ENCODE data around the gene RAB4A.

The RAB4A gene

GRCh38 chr1:229229137-229229720, 41.7 kb upstream of the RAB4A start:
- Histone ChIP-seq H2AK5ac (ENCODE audit: low read length) (peak overlapping the region; percentile 83), H3K36me3 (ENCODE audit: control insufficient read depth in 1 of 2, insufficient read depth in 2 of 2, low read length in 2 of 2) (no peaks in the 10 kb centered on the region), H3K9ac (ENCODE audit: low read length) (no peak overlapping the region), H3K14ac (ENCODE audit: low read length) (peak overlapping the region; percentile 90), H4K91ac (ENCODE audit: low read depth, low read length) (peak overlapping the region; percentile 98), H2AFZ (ENCODE audit: insufficient read depth, low read length, poor library complexity) (peak overlapping the region; percentile 85), H3K4me2 (ENCODE audit: low read length) (peak overlapping the region; percentile 37), H3K18ac (ENCODE audit: low read length) (peak overlapping the region; percentile 83), H3K79me2 (ENCODE audit: control insufficient read depth, insufficient read depth, low read length, poor library complexity) (peaks cover 8% of the 10 kb centered on the region), H3K79me1 (ENCODE audit: low read length) (peaks cover 56% of the 10 kb centered on the region), H4K8ac (ENCODE audit: low read depth, low read length) (peak overlapping the region; percentile 87), H3K9me3 (ENCODE audit: insufficient read depth, low read depth, low read length) (no peaks in the 10 kb centered on the region), H3K27ac (ENCODE audit: low read depth, low read length) (peak overlapping the region; percentile 99), H2BK5ac (ENCODE audit: low read depth, low read length, poor library complexity) (peak overlapping the region; percentile 94), H3K23ac (ENCODE audit: low read length) (no peak overlapping the region), H3K27me3 (ENCODE audit: insufficient read depth, low read length) (no peaks in the 10 kb centered on the region), H2BK12ac (ENCODE audit: low read length) (peak overlapping the region; percentile 86), H4K12ac (ENCODE audit: low read depth, low read length) (peak overlapping the region; percentile 57), H3K4me3 (ENCODE audit: low read depth, low read length) (no peak overlapping the region), H2BK120ac (ENCODE audit: insufficient read depth, low read length, poor library complexity) (peak overlapping the region; percentile 82), H3K4ac (ENCODE audit: low read depth, low read length) (peak overlapping the region; percentile 78), H3K4me1 (ENCODE audit: control insufficient read depth in 1 of 2, insufficient read depth in 2 of 2, low read length in 2 of 2) (peaks cover 25 to 56% of the 10 kb centered on the region in 2 experiments)
- WGBS (ENCODE audit: extremely low coverage, insufficient coverage, insufficient read length): no CpG with 5 or more reads among the region's 7 CpGs
- peak; percentile 97 to 98 for DNase-seq

- Histone ChIP-seq H2AK5ac (ENCODE audit: low read length) (peak overlapping the region; percentile 83), H3K4me3 (ENCODE audit: low read depth, low read length) (no peak overlapping the region), H3K79me1 (ENCODE audit: low read length) (peaks cover 56% of the 10 kb centered on the region), H3K27me3 (ENCODE audit: insufficient read depth, low read length) (no peaks in the 10 kb centered on the region), H2BK12ac (ENCODE audit: low read length) (peak overlapping the region; percentile 86), H3K27ac (ENCODE audit: low read depth, low read length) (peak overlapping the region; percentile 99), H2AFZ (ENCODE audit: insufficient read depth, low read length, poor library complexity) (peak overlapping the region; percentile 85), H3K14ac (ENCODE audit: low read length) (peak overlapping the region; percentile 90), H4K8ac (ENCODE audit: low read depth, low read length) (peak overlapping the region; percentile 87), H3K18ac (ENCODE audit: low read length) (peak overlapping the region; percentile 83), H3K9me3 (ENCODE audit: insufficient read depth, low read depth, low read length) (no peaks in the 10 kb centered on the region), H3K4me2 (ENCODE audit: low read length) (peak overlapping the region; percentile 37), H4K91ac (ENCODE audit: low read depth, low read length) (peak overlapping the region; percentile 98), H3K4ac (ENCODE audit: low read depth, low read length) (peak overlapping the region; percentile 78), H3K79me2 (ENCODE audit: control insufficient read depth, insufficient read depth, low read length, poor library complexity) (peaks cover 8% of the 10 kb centered on the region), H2BK120ac (ENCODE audit: insufficient read depth, low read length, poor library complexity) (peak overlapping the region; percentile 82), H2BK5ac (ENCODE audit: low read depth, low read length, poor library complexity) (peak overlapping the region; percentile 94), H3K4me1 (ENCODE audit: control insufficient read depth in 1 of 2, insufficient read depth in 2 of 2, low read length in 2 of 2) (peaks cover 24 to 55% of the 10 kb centered on the region in 2 experiments), H3K9ac (ENCODE audit: low read length) (peak overlapping the region; percentile 50), H3K36me3 (ENCODE audit: control insufficient read depth in 1 of 2, insufficient read depth in 2 of 2, low read length in 2 of 2) (no peaks in the 10 kb centered on the region), H4K12ac (ENCODE audit: low read depth, low read length) (peak overlapping the region; percentile 57), H3K23ac (ENCODE audit: low read length) (no peak overlapping the region)
- no CpG with 5 or more reads among the region's 4 CpGs for WGBS (ENCODE audit: extremely low coverage, insufficient coverage, insufficient read length)
- peak in 1 of 2 donors; percentile 47 for DNase-seq
Measured at GRCh38 chr1:229229721-229230139, 41.2 kb upstream of the RAB4A start.

GRCh38 chr1:229230140-229230892, 40.6 kb upstream of the RAB4A start:
- H3K4me3 ChIP-seq (ENCODE audit: low read depth, low read length): no peak overlapping the region
- no CpG with 5 or more reads among the region's 14 CpGs for WGBS (ENCODE audit: extremely low coverage, insufficient coverage, insufficient read length)
- H3K79me1 ChIP-seq (ENCODE audit: low read length): peaks cover 54% of the 10 kb centered on the region

GRCh38 chr1:229230893-229231753, 39.8 kb upstream of the RAB4A start:
- Histone ChIP-seq H2BK120ac (ENCODE audit: insufficient read depth, low read length, poor library complexity) (peak overlapping the region; percentile 19), H2AFZ (ENCODE audit: insufficient read depth, low read length, poor library complexity) (no peak overlapping the region), H3K9ac (ENCODE audit: low read length) (no peak overlapping the region), H2BK12ac (ENCODE audit: low read length) (peak overlapping the region; percentile 30), H2AK5ac (ENCODE audit: low read length) (no peak overlapping the region), H3K14ac (ENCODE audit: low read length) (peak overlapping the region; percentile 22), H2BK5ac (ENCODE audit: low read depth, low read length, poor library complexity) (peak overlapping the region; percentile 67), H3K4ac (ENCODE audit: low read depth, low read length) (peak overlapping the region; percentile 22), H4K8ac (ENCODE audit: low read depth, low read length) (peak overlapping the region; percentile 40), H4K91ac (ENCODE audit: low read depth, low read length) (peak overlapping the region; percentile 67), H4K12ac (ENCODE audit: low read depth, low read length) (no peak overlapping the region), H3K4me2 (ENCODE audit: low read length) (peak overlapping the region; percentile 43), H3K36me3 (ENCODE audit: control insufficient read depth in 1 of 2, insufficient read depth in 2 of 2, low read length in 2 of 2) (no peaks in the 10 kb centered on the region), H3K79me2 (ENCODE audit: control insufficient read depth, insufficient read depth, low read length, poor library complexity) (peaks cover 8% of the 10 kb centered on the region), H3K27ac (ENCODE audit: low read depth, low read length) (peak overlapping the region; percentile 99), H3K9me3 (ENCODE audit: insufficient read depth, low read depth, low read length) (no peaks in the 10 kb centered on the region), H3K4me1 (ENCODE audit: control insufficient read depth in 1 of 2, insufficient read depth in 2 of 2, low read length in 2 of 2) (peaks cover 22 to 51% of the 10 kb centered on the region in 2 experiments), H3K4me3 (ENCODE audit: low read depth, low read length) (no peak overlapping the region), H3K79me1 (ENCODE audit: low read length) (peaks cover 51% of the 10 kb centered on the region), H3K18ac (ENCODE audit: low read length) (no peak overlapping the region), H3K27me3 (ENCODE audit: insufficient read depth, low read length) (no peaks in the 10 kb centered on the region), H3K23ac (ENCODE audit: low read length) (no peak overlapping the region)
- no CpG with 5 or more reads among the region's 9 CpGs for WGBS (ENCODE audit: extremely low coverage, insufficient coverage, insufficient read length)
- peak; percentile 73 to 87 for DNase-seq

More at GRCh38 chr1:229230140-229230892, 40.6 kb upstream of the RAB4A start:
- Histone ChIP-seq H3K4me1 (ENCODE audit: control insufficient read depth in 1 of 2, insufficient read depth in 2 of 2, low read length in 2 of 2) (peaks cover 24 to 54% of the 10 kb centered on the region in 2 experiments), H4K91ac (ENCODE audit: low read depth, low read length) (peak overlapping the region; percentile 98), H3K4me2 (ENCODE audit: low read length) (peak overlapping the region; percentile 43), H3K14ac (ENCODE audit: low read length) (peak overlapping the region; percentile 90), H2AK5ac (ENCODE audit: low read length) (peak overlapping the region; percentile 83), H2BK12ac (ENCODE audit: low read length) (peak overlapping the region; percentile 86), H2BK120ac (ENCODE audit: insufficient read depth, low read length, poor library complexity) (peak overlapping the region; percentile 82), H4K8ac (ENCODE audit: low read depth, low read length) (peak overlapping the region; percentile 87), H3K27me3 (ENCODE audit: insufficient read depth, low read length) (no peaks in the 10 kb centered on the region), H3K18ac (ENCODE audit: low read length) (peak overlapping the region; percentile 87), H3K4ac (ENCODE audit: low read depth, low read length) (peak overlapping the region; percentile 78), H4K12ac (ENCODE audit: low read depth, low read length) (peak overlapping the region; percentile 57), H2AFZ (ENCODE audit: insufficient read depth, low read length, poor library complexity) (peak overlapping the region; percentile 85), H3K27ac (ENCODE audit: low read depth, low read length) (peak overlapping the region; percentile 99), H3K36me3 (ENCODE audit: control insufficient read depth in 1 of 2, insufficient read depth in 2 of 2, low read length in 2 of 2) (no peaks in the 10 kb centered on the region), H3K23ac (ENCODE audit: low read length) (no peak overlapping the region), H2BK5ac (ENCODE audit: low read depth, low read length, poor library complexity) (peak overlapping the region; percentile 94), H3K9ac (ENCODE audit: low read length) (peak overlapping the region; percentile 32), H3K9me3 (ENCODE audit: insufficient read depth, low read depth, low read length) (no peaks in the 10 kb centered on the region), H3K79me2 (ENCODE audit: control insufficient read depth, insufficient read depth, low read length, poor library complexity) (peaks cover 8% of the 10 kb centered on the region)
- peak in 1 of 2 donors; percentile 59 for DNase-seq

Measured in trophoblast cell (in vitro differentiated cells and primary cell).